KMS-11 (cell line): ENCODE measurements around the gene SPDYE16.
"Not testable (repeated sequence)": the region's sequence is repeated elsewhere in the genome, so short reads cannot be mapped to it uniquely, and the experiment has no call there.

ENCODE experiments used
- H2AFZ ChIP-seq: fragments of 200-600 bp; sonication (generic); 2 replicates; pipeline ENCODE4 v1.6.1; 2016; ENCODE audit warnings: antibody characterized with exemption, mixed run types, low read depth
- H3K27ac ChIP-seq: fragments of 200-600 bp; sonication (generic); 2 replicates; pipeline ENCODE4 v1.6.1; 2016; ENCODE audit warnings: mild to moderate bottlenecking, mixed run types
- H3K27me3 ChIP-seq: fragments of 200-600 bp; sonication (generic); 2 replicates; pipeline ENCODE4 v1.6.1; 2017; ENCODE audit warnings: mild to moderate bottlenecking, low read depth, mixed run types, moderate library complexity; ENCODE audit not compliant: insufficient read depth
- H3K36me3 ChIP-seq: fragments of 200-600 bp; sonication (generic); 2 replicates; pipeline ENCODE4 v1.6.1; 2017; ENCODE audit warnings: mild to moderate bottlenecking, mixed run types; ENCODE audit not compliant: insufficient read depth
- H3K4me1 ChIP-seq: fragments of 200-600 bp; sonication (generic); 2 replicates; pipeline ENCODE4 v1.6.1; 2016; ENCODE audit warnings: mild to moderate bottlenecking, low read depth, mixed run types; ENCODE audit not compliant: poor library complexity, severe bottlenecking
- H3K4me2 ChIP-seq: fragments of 200-600 bp; sonication (generic); 2 replicates; pipeline ENCODE4 v1.7.0; 2016; ENCODE audit warnings: mild to moderate bottlenecking, mixed run types
- H3K4me3 ChIP-seq: fragments of 200-600 bp; sonication (generic); IDR thresholded peaks from 2 replicates; pipeline ENCODE4 v1.6.1; 2017; ENCODE audit warnings: low read depth, low read length, mixed read lengths; ENCODE audit not compliant: insufficient read depth
- H3K79me2 ChIP-seq: fragments of 200-600 bp; sonication (generic); 2 replicates; pipeline ENCODE4 v1.6.1; 2016; ENCODE audit warnings: low read depth, mixed run types; ENCODE audit not compliant: insufficient read depth
- H3K9ac ChIP-seq: fragments of 200-600 bp; sonication (generic); 2 replicates; pipeline ENCODE4 v1.6.1; 2016; ENCODE audit warnings: mild to moderate bottlenecking, mixed run types
- H4K20me1 ChIP-seq: fragments of 200-600 bp; sonication (generic); 2 replicates; pipeline ENCODE4 v1.6.1; 2016; ENCODE audit warnings: mild to moderate bottlenecking, mixed run types; ENCODE audit not compliant: insufficient read depth

Gene SPDYE16, protein sequence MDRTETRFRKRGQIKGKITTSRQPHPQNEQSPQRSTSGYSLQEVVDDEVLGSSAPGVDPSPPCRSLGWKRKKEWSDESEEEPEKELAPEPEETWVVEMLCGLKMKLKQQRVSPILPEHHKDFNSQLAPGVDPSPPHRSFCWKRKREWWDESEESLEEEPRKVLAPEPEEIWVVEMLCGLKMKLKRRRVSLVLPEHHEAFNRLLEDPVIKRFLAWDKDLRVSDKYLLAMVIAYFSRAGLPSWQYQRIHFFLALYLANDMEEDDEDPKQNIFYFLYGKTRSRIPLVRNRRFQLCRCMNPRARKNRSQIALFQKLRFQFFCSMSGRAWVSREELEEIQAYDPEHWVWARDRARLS

DNA sequence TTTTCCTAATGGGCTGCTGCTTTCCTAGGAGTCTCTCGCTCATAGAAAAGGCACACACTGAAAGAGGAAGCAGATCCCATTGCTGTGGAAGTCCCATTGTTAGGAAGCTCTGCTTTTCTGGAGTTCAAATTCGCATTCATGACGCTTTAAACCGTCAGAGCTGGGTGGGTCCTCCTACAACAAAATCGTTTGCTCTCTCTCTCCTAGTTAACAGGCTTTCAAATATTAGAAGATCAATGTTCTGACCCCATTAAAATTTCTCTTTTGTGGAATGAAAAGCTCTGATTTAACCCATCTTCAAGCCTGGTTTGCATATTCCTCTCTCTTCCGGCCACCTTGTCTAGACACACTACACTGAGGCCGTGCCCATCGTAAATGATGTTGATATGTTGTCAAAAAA, at the start of gene SPDYE16:
SPDYE16 (minus strand) TSS at position 101 of the 400 bp plus-strand sequence. CDS start 1,838 bp downstream, outside the sequence.
- H3K27me3 ChIP-seq, H3K79me2 ChIP-seq, H3K9ac ChIP-seq, H3K4me1 ChIP-seq, H3K4me3 ChIP-seq, H2AFZ ChIP-seq, H3K4me2 ChIP-seq, H4K20me1 ChIP-seq, H3K36me3 ChIP-seq, H3K27ac ChIP-seq: not testable (repeated sequence)

DNA sequence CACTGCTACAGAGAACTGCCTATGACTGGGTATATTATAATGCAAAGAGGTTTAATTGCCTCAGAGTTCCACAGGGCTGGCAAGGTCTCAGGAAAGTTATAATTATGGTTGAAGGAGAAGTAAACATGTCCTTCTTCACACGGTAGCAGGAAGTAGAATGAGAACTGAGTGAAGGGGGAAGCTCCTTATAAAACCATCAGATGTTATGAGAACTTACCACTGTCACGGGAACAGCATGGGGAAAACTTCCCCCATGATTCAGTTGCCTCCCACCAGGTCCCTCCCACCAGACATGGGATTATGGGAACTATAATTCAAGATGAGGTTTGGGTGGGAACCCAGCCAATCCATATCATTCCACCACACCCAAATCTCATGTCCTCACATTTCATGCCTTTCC, 49.6 kb upstream of the SPDYE16 start:
- H4K20me1 ChIP-seq, H3K27ac ChIP-seq, H2AFZ ChIP-seq, H3K27me3 ChIP-seq, H3K36me3 ChIP-seq, H3K4me3 ChIP-seq, H3K79me2 ChIP-seq, H3K9ac ChIP-seq, H3K4me2 ChIP-seq: not testable (repeated sequence)
- peaks cover 17% of the 10 kb centered on the region for H3K4me1 ChIP-seq

DNA sequence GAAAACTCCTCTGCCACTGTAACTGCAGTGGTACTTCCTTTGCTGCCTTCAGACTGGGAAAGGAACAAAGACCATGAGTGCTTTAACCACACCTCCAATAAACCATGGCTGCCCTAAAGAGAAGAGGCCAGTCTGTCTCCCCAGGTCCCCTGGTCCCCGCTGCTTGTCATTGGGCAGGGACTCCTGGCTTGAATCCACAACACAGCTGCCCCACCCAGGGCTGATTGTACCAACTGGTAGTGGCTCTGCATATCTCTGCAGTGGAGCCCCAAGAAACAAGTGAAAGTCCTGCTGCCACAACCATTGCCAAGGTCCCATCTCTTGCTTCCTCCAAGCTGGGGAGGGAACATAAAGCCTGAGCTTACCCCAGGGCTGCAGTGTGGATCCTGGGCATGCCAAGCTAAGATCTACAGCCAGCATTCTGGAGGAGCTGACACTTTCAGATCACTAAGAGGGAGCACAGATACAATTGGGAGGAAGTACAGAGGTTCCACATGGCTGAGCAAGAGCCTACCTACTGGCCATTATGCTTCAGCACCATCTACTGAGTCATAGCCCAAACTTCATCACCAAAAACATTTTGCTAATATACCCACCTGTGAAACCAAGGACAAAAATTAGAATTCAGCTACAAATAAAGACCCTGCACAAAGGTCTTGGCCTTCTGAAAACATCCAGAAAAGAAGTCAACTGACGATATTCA, 48.7 kb upstream of the SPDYE16 start:
- not testable (repeated sequence) for H3K9ac ChIP-seq, H4K20me1 ChIP-seq, H2AFZ ChIP-seq, H3K27me3 ChIP-seq, H3K4me3 ChIP-seq, H3K36me3 ChIP-seq, H3K27ac ChIP-seq, H3K79me2 ChIP-seq, H3K4me2 ChIP-seq
- H3K4me1 ChIP-seq = peaks cover 16% of the 10 kb centered on the region

DNA sequence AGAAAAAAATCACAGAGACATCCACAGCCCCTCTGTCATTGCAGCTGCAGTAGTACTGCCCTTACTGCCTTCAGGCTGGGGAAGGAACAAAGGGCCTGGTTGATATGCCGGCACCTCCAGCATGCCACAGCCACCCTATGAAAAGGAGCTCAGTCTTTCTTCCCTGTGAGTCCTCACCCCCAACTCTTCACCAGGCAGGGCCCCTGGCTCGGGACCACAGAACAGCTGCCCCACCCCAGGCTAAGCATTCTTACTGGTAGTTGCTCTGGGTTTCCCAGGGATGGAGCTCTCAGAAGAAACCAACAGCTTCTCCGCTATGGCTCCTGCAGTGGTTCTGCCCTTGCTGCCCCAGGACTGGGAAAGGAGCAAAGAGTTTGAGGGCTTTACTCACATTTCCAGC, 47.9 kb upstream of the SPDYE16 start:
- H3K27me3 ChIP-seq, H3K27ac ChIP-seq, H3K4me2 ChIP-seq, H3K36me3 ChIP-seq, H2AFZ ChIP-seq, H3K9ac ChIP-seq, H3K4me3 ChIP-seq, H4K20me1 ChIP-seq, H3K79me2 ChIP-seq: not testable (repeated sequence)
- peaks cover 21% of the 10 kb centered on the region for H3K4me1 ChIP-seq

- not testable (repeated sequence) for H3K9ac ChIP-seq, H4K20me1 ChIP-seq, H3K4me2 ChIP-seq
Measured at GRCh38 chr7:76588586-76588985, 45.5 kb upstream of the SPDYE16 start.

DNA sequence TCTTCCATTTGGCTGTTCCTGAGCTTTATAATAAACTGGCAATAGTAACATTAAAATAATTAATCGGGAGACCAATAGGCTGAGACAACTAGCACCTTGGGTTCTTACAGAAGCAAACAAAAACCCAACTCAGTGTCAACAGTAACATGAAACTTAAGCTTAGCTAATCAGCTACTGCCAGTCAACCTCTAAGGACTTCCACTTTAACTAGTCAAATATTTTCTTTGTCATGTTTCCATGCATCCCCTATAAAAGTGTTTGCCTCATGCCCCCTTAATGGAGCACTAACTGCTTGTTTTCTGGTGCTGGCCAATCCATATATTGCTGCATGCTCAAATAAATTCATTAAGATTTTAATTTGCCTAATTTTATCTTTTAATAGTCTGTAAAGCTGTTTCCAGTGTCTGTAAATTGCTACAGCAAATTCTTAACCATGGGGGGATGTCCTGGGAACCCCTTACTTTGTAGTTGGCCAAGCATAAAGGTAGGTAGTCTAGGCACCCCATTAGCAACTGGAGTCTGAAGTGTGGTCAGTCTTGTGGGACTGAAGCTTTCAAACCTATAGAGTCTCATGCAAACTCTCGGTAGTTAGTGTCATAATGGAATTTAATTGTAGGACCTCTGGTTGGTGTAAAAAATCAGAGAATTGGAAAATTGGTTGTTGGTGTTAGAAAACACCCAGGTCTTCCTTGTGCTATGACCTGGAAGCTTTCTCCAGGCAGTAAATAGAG, 43.7 kb upstream of the SPDYE16 start:
- not testable (repeated sequence) for H3K4me2 ChIP-seq, H3K79me2 ChIP-seq, H3K36me3 ChIP-seq, H3K9ac ChIP-seq, H3K27me3 ChIP-seq, H3K27ac ChIP-seq, H2AFZ ChIP-seq, H3K4me3 ChIP-seq, H4K20me1 ChIP-seq
- H3K4me1 ChIP-seq = peaks cover 26% of the 10 kb centered on the region

More at GRCh38 chr7:76588586-76588985, 45.5 kb upstream of the SPDYE16 start:
- H3K79me2 ChIP-seq, H3K36me3 ChIP-seq, H2AFZ ChIP-seq, H3K27ac ChIP-seq, H3K27me3 ChIP-seq, H3K4me3 ChIP-seq: not testable (repeated sequence)
- H3K4me1 ChIP-seq = peaks cover 26% of the 10 kb centered on the region

DNA sequence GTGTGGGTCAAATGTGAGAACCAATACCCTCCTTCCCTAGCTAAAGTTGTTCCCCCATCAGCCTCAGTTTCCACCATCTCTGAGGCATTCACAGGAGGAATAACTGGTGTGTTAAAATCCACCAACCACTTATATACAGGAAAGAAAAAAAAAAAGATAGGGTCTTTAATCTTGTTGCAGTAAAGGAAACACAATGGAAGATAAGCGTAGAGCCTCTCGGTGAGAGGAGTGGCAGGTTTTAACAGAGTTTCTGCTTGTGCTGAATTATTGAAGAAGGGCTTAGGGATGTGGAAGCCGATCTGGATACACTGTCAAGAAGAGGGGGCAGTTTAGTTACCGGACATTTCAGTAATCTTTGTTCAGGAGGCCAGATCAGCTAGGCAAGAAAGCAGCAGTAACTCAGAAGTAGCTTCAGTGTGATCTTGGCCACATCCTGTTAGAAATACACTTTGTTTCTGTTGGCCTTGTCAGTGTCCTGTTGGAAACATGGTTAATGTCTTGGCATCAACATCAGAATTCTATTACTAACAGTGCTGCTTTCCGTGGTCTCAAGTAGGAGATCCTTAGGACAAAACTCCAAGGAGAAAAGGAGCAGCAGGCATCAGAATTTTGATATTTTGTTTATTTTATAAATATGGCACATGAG, 40.7 kb upstream of the SPDYE16 start:
- not testable (repeated sequence) for H3K9ac ChIP-seq, H2AFZ ChIP-seq, H3K36me3 ChIP-seq, H3K27ac ChIP-seq, H3K4me2 ChIP-seq, H3K27me3 ChIP-seq, H4K20me1 ChIP-seq, H3K4me3 ChIP-seq
- peaks cover 26% of the 10 kb centered on the region for H3K4me1 ChIP-seq
- H3K79me2 ChIP-seq = peaks cover 10% of the 10 kb centered on the region; the same call in 1 of the 2 replicates

GRCh38 chr7:76582848-76583631, 39.9 kb upstream of the SPDYE16 start:
- not testable (repeated sequence) for H3K4me2 ChIP-seq, H4K20me1 ChIP-seq, H3K4me3 ChIP-seq, H3K36me3 ChIP-seq, H2AFZ ChIP-seq, H3K9ac ChIP-seq, H3K27ac ChIP-seq, H3K27me3 ChIP-seq
- Histone ChIP-seq H3K4me1 (peaks cover 23% of the 10 kb centered on the region), H3K79me2 (peaks cover 10% of the 10 kb centered on the region; the same call in 1 of the 2 replicates)

GRCh38 chr7:76575919-76576655, 33.0 kb upstream of the SPDYE16 start:
- not testable (repeated sequence) for H4K20me1 ChIP-seq, H3K27me3 ChIP-seq

More at GRCh38 chr7:76575919-76576655, 33.0 kb upstream of the SPDYE16 start:
- H3K4me1 ChIP-seq, H3K27ac ChIP-seq, H3K36me3 ChIP-seq, H3K4me3 ChIP-seq, H3K9ac ChIP-seq, H2AFZ ChIP-seq, H3K79me2 ChIP-seq, H3K4me2 ChIP-seq: not testable (repeated sequence)
